CD4-positive, alpha-beta memory T cell (primary cell): Measurements from ENCODE around the gene NYNRIN. TPM values are rescaled to one million over a fixed set of nuclear protein-coding genes. Genes with fewer than 3 reads are reported as not detected.

ENCODE experiments used
- CTCF ChIA-PET: fragments of 350-600 bp; sonication (Branson Sonifier 250); formaldehyde crosslinking; loops from one replicate; lab custom pipeline; 2021; ENCODE audit warnings: inconsistent platforms; ENCODE audit not compliant: partially characterized antibody; lab: Charles Lee
- POLR2A ChIA-PET: fragments of 350-600 bp; sonication (Branson Sonifier 250); formaldehyde crosslinking; loops from one replicate; lab custom pipeline; 2021; ENCODE audit not compliant: partially characterized antibody; lab: Charles Lee
- DNase-seq, 5 donors: peaks; one replicate each; pipeline versions ENCODE4 v3.0.0 to v3.0.0-alpha.2; 2020 to 2022; ENCODE audit warnings: mixed read lengths in 1 of 5
- H3K27ac ChIP-seq: one replicate; pipeline ENCODE4 v1.7.0; 2013; ENCODE audit warnings: low read depth, low read length
- H3K27me3 ChIP-seq: 2 replicates; pipeline ENCODE4 v1.7.0; 2013; ENCODE audit warnings: mild to moderate bottlenecking, low read length, moderate library complexity; ENCODE audit not compliant: insufficient read depth
- H3K36me3 ChIP-seq: 2 replicates; pipeline ENCODE4 v1.7.0; 2013; ENCODE audit warnings: mild to moderate bottlenecking, low read length, moderate library complexity; ENCODE audit not compliant: insufficient read depth
- H3K4me1 ChIP-seq: 2 replicates; pipeline ENCODE4 v1.7.0; 2013; ENCODE audit warnings: mild to moderate bottlenecking, low read length, moderate library complexity; ENCODE audit not compliant: insufficient read depth
- H3K4me3 ChIP-seq, 2 donors: one replicate each; pipeline ENCODE4 v1.7.0; 2013; ENCODE audit warnings: low read length in 2 of 2, mild to moderate bottlenecking in 1 of 2
- H3K9me3 ChIP-seq, 2 donors: one replicate each; pipeline ENCODE4 v1.7.0; 2013; ENCODE audit warnings: low read length in 2 of 2, control low read depth in 1 of 2; ENCODE audit not compliant: control insufficient read depth in 1 of 2
- H3K27ac Mint-ChIP-seq, 7 donors: one replicate each; pipeline ENCODE4 v1.8.0; 2020 to 2021; ENCODE audit warnings: mixed read lengths in 7 of 7, mild to moderate bottlenecking in 6 of 7, inconsistent platforms in 3 of 7, moderate library complexity in 3 of 7
- H3K27me3 Mint-ChIP-seq, 2 donors: one replicate each; pipeline ENCODE4 v1.8.0; 2020 to 2021; ENCODE audit warnings: mixed read lengths in 2 of 2
- H3K36me3 Mint-ChIP-seq, 2 donors: one replicate each; pipeline ENCODE4 v1.8.0; 2020 to 2021; ENCODE audit warnings: mixed read lengths in 2 of 2, inconsistent platforms in 1 of 2, mild to moderate bottlenecking in 1 of 2
- H3K4me1 Mint-ChIP-seq, 4 donors: one replicate each; pipeline ENCODE4 v1.8.0; 2020 to 2021; ENCODE audit warnings: mixed read lengths in 4 of 4, mild to moderate bottlenecking in 1 of 4
- H3K4me3 Mint-ChIP-seq, 8 donors: one replicate each; pipeline ENCODE4 v1.8.0; 2020 to 2021; ENCODE audit warnings: mixed read lengths in 8 of 8, mild to moderate bottlenecking in 7 of 8, moderate library complexity in 6 of 8, inconsistent platforms in 3 of 8
- H3K9me3 Mint-ChIP-seq, 8 donors: one replicate each; pipeline ENCODE4 v1.8.0; 2020 to 2021; ENCODE audit warnings: mixed read lengths in 8 of 8, mild to moderate bottlenecking in 5 of 8, inconsistent platforms in 3 of 8, moderate library complexity in 1 of 8
- intact Hi-C: fragments of 100-400 bp; cut with micrococcal nuclease; formaldehyde crosslinking; loops from one replicate; pipeline ENCODE4 v1.15.1; 2023
- polyA plus RNA-seq, 2 donors: library from polyadenylated mRNA; unstranded; fragments of 300-500 nt; fragmentation: Illumina TruSeq; gene quantifications; one replicate each; pipeline ENCODE4 v1.2.3, GENCODE V29; 2021
- total RNA-seq, 2 experiments: library from RNA; stranded (reverse); gene quantifications; one replicate each; pipeline ENCODE4 v1.2.3, GENCODE V29; 2021

Gene NYNRIN
- total and polyA plus RNA-seq, 4 experiments from 2014 or later, result 0.02 to 0.32 TPM; not detected in 2

DNA sequence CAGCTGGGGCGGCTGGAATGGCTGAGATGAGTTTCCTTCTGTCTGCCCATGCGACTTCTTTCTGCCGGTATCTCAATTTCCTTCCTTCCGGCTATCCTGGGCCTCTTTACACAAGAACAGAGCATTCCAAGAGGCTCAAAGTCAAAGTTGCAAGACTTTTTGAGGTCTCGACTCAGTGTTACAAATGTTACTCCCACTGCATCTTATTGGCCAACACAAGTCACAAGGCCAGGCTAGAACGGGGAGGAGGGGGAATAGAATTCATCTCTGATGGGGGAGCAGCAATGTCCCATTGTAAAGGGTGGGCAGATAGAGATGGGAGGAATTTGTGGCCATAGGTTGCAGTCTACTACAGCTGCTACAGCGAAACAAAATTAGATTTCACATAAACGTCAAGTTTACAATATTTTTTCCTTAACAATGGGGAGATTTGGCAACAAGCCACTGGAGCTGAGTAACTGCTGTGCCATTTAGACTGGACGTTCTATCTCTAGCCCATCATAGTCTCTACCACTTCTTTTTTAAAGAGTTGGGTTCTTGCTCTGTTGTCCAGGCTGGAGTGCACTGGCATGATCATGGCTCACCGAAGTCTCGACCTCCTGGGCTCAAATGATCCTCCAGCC lies 9.5 kb upstream of the NYNRIN start:
- Mint-ChIP-seq H3K36me3 (no peaks in the 10 kb centered on the region), H3K27ac (no peak overlapping the region), H3K4me3 (no peak overlapping the region), H3K9me3 (no peaks in the 10 kb centered on the region), H3K4me1 (no peaks in the 10 kb centered on the region), H3K27me3 (peaks cover 20 to 33% of the 10 kb centered on the region in 2 donors)
- no peak for DNase-seq
- POLR2A ChIA-PET, result no interaction called here
- H3K9me3 ChIP-seq, result no peaks in the 10 kb centered on the region
- CTCF ChIA-PET, result no interaction called here
- no peak overlapping the region for H3K4me3 ChIP-seq
- H3K4me1 ChIP-seq, result no peaks in the 10 kb centered on the region
- intact Hi-C loops, result no loop called here
- H3K36me3 ChIP-seq, result no peaks in the 10 kb centered on the region
- no peak overlapping the region for H3K27ac ChIP-seq
- H3K27me3 ChIP-seq, result peaks cover 5% of the 10 kb centered on the region

DNA sequence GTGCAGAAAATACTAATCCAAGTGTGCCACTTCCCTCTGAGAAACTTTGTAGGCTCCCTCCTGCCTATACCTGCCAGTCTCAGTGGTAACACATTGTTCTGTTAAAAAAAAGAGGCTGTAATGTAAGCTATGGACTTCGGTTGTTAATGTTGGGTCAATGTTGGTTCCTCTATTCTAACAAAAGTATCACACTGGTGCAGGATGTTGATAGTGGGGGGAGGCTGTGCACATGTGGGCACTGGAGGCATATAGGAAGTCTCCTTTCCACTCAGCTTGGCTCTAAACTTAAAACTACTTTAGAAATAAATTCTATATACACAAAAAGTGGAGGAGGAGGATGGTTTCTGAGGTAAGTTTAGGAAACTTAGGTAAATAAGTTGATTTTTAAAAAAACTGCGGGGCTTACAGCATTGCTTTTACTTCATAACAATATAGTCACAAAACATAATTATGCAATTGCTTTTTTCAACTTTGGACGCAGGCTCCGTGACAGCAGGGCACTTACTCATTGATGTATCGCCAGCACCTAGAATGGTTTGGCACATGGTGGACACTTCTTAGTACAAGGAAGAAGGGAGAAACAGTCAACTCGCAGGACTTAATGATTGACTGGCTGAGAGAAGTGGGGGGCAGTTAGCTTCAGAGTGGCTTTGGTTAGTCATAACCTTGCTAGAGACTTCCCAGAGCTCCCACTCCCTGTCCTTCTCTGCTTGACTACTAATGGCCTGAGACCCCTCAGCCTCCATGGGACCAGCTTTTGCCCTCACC lies 7.9 kb upstream of the NYNRIN start:
- intact Hi-C loops, result no loop called here
- H3K27ac ChIP-seq, result no peak overlapping the region
- H3K27me3 ChIP-seq, result peaks cover 5% of the 10 kb centered on the region
- Mint-ChIP-seq H3K36me3 (no peaks in the 10 kb centered on the region), H3K4me1 (no peaks in the 10 kb centered on the region), H3K27me3 (peaks cover 18 to 30% of the 10 kb centered on the region in 2 donors), H3K4me3 (no peak overlapping the region), H3K9me3 (no peaks in the 10 kb centered on the region), H3K27ac (no peak overlapping the region)
- H3K4me3 ChIP-seq, result no peak overlapping the region
- H3K36me3 ChIP-seq, result no peaks in the 10 kb centered on the region
- no peaks in the 10 kb centered on the region for H3K4me1 ChIP-seq
- POLR2A ChIA-PET, result no interaction called here
- no peak for DNase-seq
- CTCF ChIA-PET, result no interaction called here
- H3K9me3 ChIP-seq, result no peaks in the 10 kb centered on the region

DNA sequence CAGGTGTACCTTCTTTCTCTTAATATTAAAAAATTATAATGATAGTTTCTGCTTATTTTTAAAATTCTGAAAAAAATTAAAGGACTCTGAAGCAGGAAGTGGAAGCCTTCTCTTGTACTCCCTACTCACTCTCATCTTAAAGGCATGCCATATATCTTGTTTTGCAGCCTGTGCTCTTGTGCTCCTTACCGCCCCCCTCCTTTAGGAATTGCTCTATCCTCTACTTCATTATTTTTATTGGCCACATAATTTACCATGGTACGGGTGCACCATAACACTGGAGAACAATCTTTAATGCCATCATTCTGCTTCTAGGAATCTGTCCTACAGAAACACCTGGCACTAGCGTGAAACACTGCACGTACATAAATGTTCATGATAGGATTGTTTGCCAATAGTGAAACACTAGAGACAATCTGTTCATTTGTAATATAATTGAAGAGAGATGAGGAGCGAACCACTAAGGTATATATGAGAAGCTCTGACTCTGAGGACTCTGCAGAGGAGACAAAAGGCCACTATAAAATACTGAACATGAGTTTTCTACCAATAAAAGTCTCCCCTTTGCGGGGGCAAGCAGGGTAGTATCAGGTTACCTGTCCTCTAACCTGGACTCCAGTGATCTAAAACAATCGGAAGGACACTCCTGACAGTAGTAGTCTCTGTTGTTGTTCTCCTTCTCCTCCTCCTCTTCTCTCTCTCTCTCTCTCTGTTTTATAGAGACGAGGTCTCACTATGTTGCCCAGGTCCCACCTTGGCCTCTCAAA lies 6.3 kb upstream of the NYNRIN start:
- intact Hi-C loops, result no loop called here
- Mint-ChIP-seq H3K36me3 (no peaks in the 10 kb centered on the region), H3K4me1 (peaks cover 0 to under 1% (median 0%) of the 10 kb centered on the region in 4 donors), H3K4me3 (no peak overlapping the region), H3K27me3 (peaks cover 14 to 24% of the 10 kb centered on the region in 2 donors), H3K9me3 (no peaks in the 10 kb centered on the region), H3K27ac (no peak overlapping the region)
- ChIA-PET POLR2A (no interaction called here), CTCF (interaction anchor here (0.6 kb wide), 1 partner anchor 697 kb away, joined by 4 read pairs; no protein-coding TSS in a partner anchor)
- DNase-seq, result no peak
- no peaks in the 10 kb centered on the region for H3K9me3 ChIP-seq
- no peak overlapping the region for H3K4me3 ChIP-seq
- peaks cover 5% of the 10 kb centered on the region for H3K27me3 ChIP-seq
- no peaks in the 10 kb centered on the region for H3K4me1 ChIP-seq
- no peaks in the 10 kb centered on the region for H3K36me3 ChIP-seq
- no peak overlapping the region for H3K27ac ChIP-seq

DNA sequence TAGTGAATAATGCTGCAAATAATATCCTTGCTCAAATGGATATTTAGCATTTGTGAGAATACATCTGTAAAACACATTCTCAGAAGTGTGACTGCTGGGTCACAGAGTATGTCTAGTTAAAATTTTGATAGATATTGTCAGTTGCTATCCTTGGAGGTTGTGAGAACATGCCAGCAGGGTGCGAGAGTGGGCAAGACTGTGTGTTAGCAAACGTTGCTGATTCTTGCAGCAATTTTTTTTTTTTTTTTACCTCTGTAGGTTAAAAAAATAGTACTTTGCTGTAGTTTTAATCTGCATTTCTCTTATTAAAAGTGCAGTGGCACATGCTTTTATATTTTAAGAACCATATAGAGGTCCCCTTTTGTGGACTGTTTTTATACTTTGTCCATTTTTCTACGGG lies 4.5 kb upstream of the NYNRIN start:
- Histone ChIP-seq H3K36me3 (no peaks in the 10 kb centered on the region), H3K4me1 (peaks cover 2% of the 10 kb centered on the region), H3K9me3 (no peaks in the 10 kb centered on the region), H3K27me3 (peaks cover 5% of the 10 kb centered on the region), H3K27ac (no peak overlapping the region), H3K4me3 (no peak overlapping the region)
- intact Hi-C loops, result no loop called here
- ChIA-PET CTCF (no interaction called here), POLR2A (no interaction called here)
- Mint-ChIP-seq H3K27me3 (peaks cover 11 to 16% of the 10 kb centered on the region in 2 donors), H3K4me3 (no peak overlapping the region), H3K4me1 (peaks cover 0 to 2% (median 1%) of the 10 kb centered on the region in 4 donors), H3K9me3 (no peaks in the 10 kb centered on the region), H3K27ac (no peak overlapping the region), H3K36me3 (no peaks in the 10 kb centered on the region)
- no peak for DNase-seq

DNA sequence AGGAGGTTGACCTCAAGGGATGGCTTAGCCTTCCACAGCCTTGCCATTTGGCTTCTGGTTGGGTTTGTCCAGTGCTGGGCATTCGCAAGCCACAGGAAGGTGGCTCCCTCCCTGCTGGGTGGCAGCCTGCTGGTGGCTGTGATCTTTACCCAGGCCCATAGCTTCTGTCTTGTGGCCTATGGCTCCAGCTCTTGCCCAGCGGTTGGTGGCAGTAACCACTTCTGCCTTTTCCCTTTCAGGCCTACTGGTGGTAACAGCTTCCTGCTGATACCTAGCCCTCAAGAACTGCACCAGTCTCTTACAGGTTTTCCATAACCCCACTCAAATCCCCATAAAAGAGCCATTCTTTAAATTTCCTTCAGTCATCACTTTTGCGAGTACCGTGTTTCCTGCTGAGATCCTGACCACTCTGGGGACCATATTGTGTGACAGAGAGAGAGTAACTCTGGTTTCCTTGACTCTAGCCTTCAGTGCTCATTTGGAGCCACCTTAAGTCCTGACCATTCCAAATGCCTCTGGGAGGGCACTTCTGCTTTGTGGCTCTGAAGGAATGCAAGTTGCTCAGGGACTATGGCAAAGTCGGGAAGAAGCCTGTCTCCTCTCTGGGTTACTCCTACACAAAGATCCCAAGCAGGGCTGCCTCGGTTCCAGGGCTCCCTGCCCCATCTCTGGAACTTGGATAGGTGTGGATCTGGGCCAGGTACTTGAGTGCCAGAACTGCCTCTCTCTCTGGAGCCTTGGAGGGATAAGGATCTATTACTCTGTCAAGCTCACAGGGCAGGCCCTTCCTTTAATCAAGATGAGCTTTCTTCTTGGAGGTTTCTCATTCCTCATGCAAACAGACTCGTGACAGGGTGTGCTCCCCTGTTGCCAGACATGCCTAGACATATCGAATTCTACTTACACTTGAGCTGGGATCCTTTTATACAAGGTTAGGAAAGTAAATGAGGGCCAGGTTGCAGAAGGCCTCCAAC lies 2.9 kb upstream of the NYNRIN start:
- H3K27ac Mint-ChIP-seq, result no peak overlapping the region
- peaks cover 4 to 13% (median 6%) of the 10 kb centered on the region in 4 donors for H3K4me1 Mint-ChIP-seq
- no peak for DNase-seq
- no peaks in the 10 kb centered on the region for H3K9me3 ChIP-seq
- CTCF ChIA-PET, result interaction anchor here (1.9 kb wide), 1 partner anchor 62 kb away, joined by 4 read pairs; no protein-coding TSS in a partner anchor
- H3K4me3 ChIP-seq, result no peak overlapping the region
- H3K4me1 ChIP-seq, result peaks cover 9% of the 10 kb centered on the region
- H3K4me3 Mint-ChIP-seq, result peak overlapping the region in 1 of 8 donors; percentile 6
- peaks cover 5% of the 10 kb centered on the region for H3K27me3 ChIP-seq
- POLR2A ChIA-PET, result no interaction called here
- H3K9me3 Mint-ChIP-seq, result no peaks in the 10 kb centered on the region
- no peaks in the 10 kb centered on the region for H3K36me3 Mint-ChIP-seq
- H3K36me3 ChIP-seq, result no peaks in the 10 kb centered on the region
- H3K27me3 Mint-ChIP-seq, result peaks cover 10% of the 10 kb centered on the region in 2 donors
- no peak overlapping the region for H3K27ac ChIP-seq
- intact Hi-C loops, result no loop called here

DNA sequence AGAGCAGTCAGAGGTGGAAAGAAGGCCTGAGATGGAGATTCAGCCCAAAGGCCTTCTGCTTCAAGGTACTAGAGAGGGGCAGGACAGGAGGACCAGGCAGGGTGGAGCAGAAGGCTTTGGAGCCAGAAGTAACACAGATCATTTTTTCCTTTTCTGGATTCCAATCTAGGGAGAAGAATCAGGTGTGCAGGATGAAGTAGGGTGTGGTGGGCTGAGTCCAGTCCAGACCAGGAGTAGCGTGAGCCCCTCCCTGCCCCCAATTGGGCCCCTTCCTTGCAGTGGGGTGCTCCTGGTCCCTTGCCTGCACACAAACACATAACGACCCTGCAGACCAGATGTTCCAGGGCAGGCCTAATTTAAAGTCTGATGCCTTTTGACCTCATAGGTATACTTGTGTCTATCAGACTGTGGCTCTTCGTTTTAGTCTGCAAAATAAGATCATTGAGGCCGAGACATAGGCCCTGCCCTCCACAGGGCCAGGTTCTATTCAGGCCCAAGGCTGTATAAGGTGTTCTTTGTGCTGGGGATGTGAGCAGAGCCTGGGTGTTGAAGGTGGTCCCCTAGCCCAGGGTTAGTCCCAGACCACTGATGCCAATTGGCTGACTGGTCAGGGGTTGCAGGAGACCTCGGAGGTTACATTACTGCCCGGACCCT lies 1.0 kb upstream of the NYNRIN start:
- H3K36me3 Mint-ChIP-seq, result no peaks in the 10 kb centered on the region
- peaks cover 4% of the 10 kb centered on the region in 2 donors for H3K27me3 Mint-ChIP-seq
- POLR2A ChIA-PET, result no interaction called here
- no peak for DNase-seq
- H3K27ac ChIP-seq, result no peak overlapping the region
- intact Hi-C loops, result no loop called here
- no peaks in the 10 kb centered on the region for H3K9me3 ChIP-seq
- no peaks in the 10 kb centered on the region for H3K36me3 ChIP-seq
- peak overlapping the region in 3 of 7 donors; percentile 46 to 58 (median 47) for H3K27ac Mint-ChIP-seq
- H3K4me3 ChIP-seq, result no peak overlapping the region
- no peaks in the 10 kb centered on the region for H3K27me3 ChIP-seq
- peaks cover 4 to 13% (median 6%) of the 10 kb centered on the region in 4 donors for H3K4me1 Mint-ChIP-seq
- peaks cover 9% of the 10 kb centered on the region for H3K4me1 ChIP-seq
- CTCF ChIA-PET, result interaction anchor here (1.1 to 1.9 kb wide), 2 partner anchors 34 to 64 kb away, joined by 3 to 4 read pairs; no protein-coding TSS in a partner anchor
- H3K9me3 Mint-ChIP-seq, result no peaks in the 10 kb centered on the region
- peak overlapping the region in 6 of 8 donors; percentile 11 to 71 (median 54) for H3K4me3 Mint-ChIP-seq
